H1 (cell line): ENCODE results near the gene RRP1B. TPM values are rescaled to one million over a fixed set of nuclear protein-coding genes. Genes with fewer than 3 reads are reported as not detected.

ENCODE experiments used
- CTCF ChIA-PET: fragments of 300-600 bp; sonication (Branson Sonifier 250); formaldehyde crosslinking; loops from one replicate; lab custom pipeline; 2021; ENCODE audit not compliant: partially characterized antibody; lab: Charles Lee
- POLR2A ChIA-PET: fragments of 300-600 bp; sonication (Branson Sonifier 250); formaldehyde crosslinking; loops from one replicate; lab custom pipeline; 2021; ENCODE audit warnings: inconsistent platforms; ENCODE audit not compliant: partially characterized antibody; lab: Charles Lee
- DNase-seq, 2 experiments: peaks; one replicate each; pipeline versions ENCODE4 v3.0.0 to v3.0.0-alpha.2; 2010 to 2022; ENCODE audit warnings: low spot score in 2 of 2, low read depth in 1 of 2, mixed read lengths in 1 of 2
- FAIRE-seq: peaks from 2 replicates; lab custom pipeline; 2011; peaks lifted over from hg19 to GRCh38; lab: Jason Lieb, UNC
- H2AFZ ChIP-seq: 2 replicates; pipeline ENCODE4 v1.8.1; 2012; ENCODE audit warnings: low read length, inconsistent platforms
- H2AK5ac ChIP-seq: 2 replicates; pipeline ENCODE4 v1.6.1; 2013; ENCODE audit warnings: low read depth, low read length
- H2BK120ac ChIP-seq: replicated peaks from 2 replicates; pipeline ENCODE3; 2013; ENCODE audit warnings: low read depth, low read length, inconsistent platforms
- H2BK12ac ChIP-seq: 2 replicates; pipeline ENCODE4 v1.6.1; 2013; ENCODE audit warnings: low read depth, low read length
- H2BK15ac ChIP-seq: 2 replicates; pipeline ENCODE4 v1.6.1; 2013; ENCODE audit warnings: low read length
- H2BK20ac ChIP-seq: 2 replicates; pipeline ENCODE4 v1.6.1; 2013; ENCODE audit warnings: low read length
- H2BK5ac ChIP-seq: 2 replicates; pipeline ENCODE4 v1.6.1; 2013; ENCODE audit warnings: low read depth, low read length
- H3K14ac ChIP-seq: 2 replicates; pipeline ENCODE4 v1.6.1; 2013; ENCODE audit warnings: inconsistent platforms; ENCODE audit not compliant: insufficient read length
- H3K18ac ChIP-seq: 2 replicates; pipeline ENCODE4 v1.6.1; 2013; ENCODE audit warnings: low read length; ENCODE audit errors: extremely low read depth
- H3K23ac ChIP-seq: 2 replicates; pipeline ENCODE4 v1.6.1; 2013; ENCODE audit warnings: inconsistent platforms; ENCODE audit not compliant: insufficient read length
- H3K23me2 ChIP-seq: 2 replicates; pipeline ENCODE4 v1.6.1; 2013; ENCODE audit warnings: low read depth, low read length
- H3K27ac ChIP-seq: 2 replicates; pipeline ENCODE4 v1.6.1; 2011; ENCODE audit warnings: low read depth, low read length, inconsistent platforms
- H3K27me3 ChIP-seq, 4 experiments: replicated peaks in 1 of 4; 1 replicate in 1 of 4; 2 replicates in 3 of 4; pipeline versions ENCODE4 v1.6.1 to v1.8.1; 2011 to 2013; ENCODE audit warnings: low read length in 3 of 4, mild to moderate bottlenecking in 3 of 4, inconsistent platforms in 2 of 4, mixed read lengths in 2 of 4, moderate library complexity in 1 of 4; ENCODE audit not compliant: control insufficient read depth in 3 of 4, insufficient read depth in 3 of 4; ENCODE audit errors: extremely low read depth in 1 of 4
- H3K36me3 ChIP-seq, 4 experiments: 2 replicates each; pipeline versions ENCODE4 v1.6.1 to v1.8.1; 2011 to 2013; ENCODE audit warnings: mild to moderate bottlenecking in 4 of 4, low read length in 3 of 4, moderate library complexity in 2 of 4, control low read depth in 1 of 4, inconsistent platforms in 1 of 4; ENCODE audit not compliant: insufficient read depth in 4 of 4, control insufficient read depth in 2 of 4
- H3K4ac ChIP-seq: replicated peaks from 2 replicates; pipeline ENCODE3; 2013; ENCODE audit warnings: low read length, low read depth, mixed read lengths, inconsistent platforms; ENCODE audit not compliant: insufficient read length
- H3K4me1 ChIP-seq, 4 experiments: replicated peaks in 1 of 4; 1 replicate in 1 of 4; 2 replicates in 3 of 4; pipeline versions ENCODE4 v1.6.1 to v1.8.1; 2011 to 2013; ENCODE audit warnings: low read length in 3 of 4, inconsistent platforms in 2 of 4, mixed read lengths in 1 of 4; ENCODE audit not compliant: insufficient read depth in 4 of 4, control insufficient read depth in 3 of 4
- H3K4me2 ChIP-seq, 2 experiments: 2 replicates each; pipeline versions ENCODE4 v1.6.1 to v1.8.1; 2011 to 2013; ENCODE audit warnings: low read depth in 2 of 2, low read length in 2 of 2, control low read depth in 1 of 2, inconsistent platforms in 1 of 2, mild to moderate bottlenecking in 1 of 2; ENCODE audit not compliant: insufficient read depth in 1 of 2
- H3K4me3 ChIP-seq, 4 experiments: fragments of 200-600, 300-600 bp in 1 of 4; sonication (generic), shearing (Covaris generic), sonication (Bioruptor Twin) in 1 of 4; 2 replicates each; pipeline versions ENCODE4 v1.5.1 to v1.8.1; 2011 to 2016; ENCODE audit warnings: low read length in 4 of 4, low read depth in 3 of 4, control low read depth in 2 of 4, inconsistent platforms in 2 of 4, mild to moderate bottlenecking in 2 of 4, mixed read lengths in 1 of 4, moderate library complexity in 1 of 4; ENCODE audit not compliant: insufficient read depth in 2 of 4; ENCODE audit errors: extremely low read depth in 1 of 4
- H3K56ac ChIP-seq: replicated peaks from 2 replicates; pipeline ENCODE3; 2013; ENCODE audit warnings: low read depth, mild to moderate bottlenecking, mixed read lengths, low read length, inconsistent platforms; ENCODE audit not compliant: insufficient read length
- H3K79me1 ChIP-seq: 2 replicates; pipeline ENCODE4 v1.6.1; 2013; ENCODE audit warnings: low read depth, low read length, control low read depth
- H3K79me2 ChIP-seq, 2 experiments: 2 replicates each; pipeline versions ENCODE4 v1.6.1 to v1.8.1; 2012 to 2013; ENCODE audit warnings: low read length in 2 of 2, mild to moderate bottlenecking in 2 of 2, inconsistent platforms in 1 of 2; ENCODE audit not compliant: insufficient read depth in 2 of 2, control insufficient read depth in 1 of 2
- H3K9ac ChIP-seq, 4 experiments: replicated peaks in 1 of 4; 1 replicate in 1 of 4; 2 replicates in 3 of 4; pipeline versions ENCODE4 v1.6.1 to v1.8.1; 2011 to 2013; ENCODE audit warnings: low read depth in 3 of 4, low read length in 3 of 4, control low read depth in 2 of 4, mild to moderate bottlenecking in 2 of 4, moderate library complexity in 2 of 4, inconsistent platforms in 1 of 4; ENCODE audit errors: extremely low read depth in 1 of 4
- H3K9me3 ChIP-seq, 2 experiments: 2 replicates each; pipeline versions ENCODE4 v1.6.1 to v1.8.1; 2012 to 2013; ENCODE audit warnings: mild to moderate bottlenecking in 2 of 2, moderate library complexity in 2 of 2, control low read depth in 1 of 2, inconsistent platforms in 1 of 2, low read depth in 1 of 2, low read length in 1 of 2, mixed read lengths in 1 of 2; ENCODE audit not compliant: insufficient read depth in 2 of 2
- H4K20me1 ChIP-seq, 2 experiments: replicated peaks in 1 of 2; 2 replicates each; pipeline versions ENCODE3 to v1.8.1; 2011 to 2013; ENCODE audit warnings: inconsistent platforms in 2 of 2, low read length in 2 of 2, mild to moderate bottlenecking in 1 of 2; ENCODE audit not compliant: insufficient read depth in 2 of 2, control insufficient read depth in 1 of 2
- H4K5ac ChIP-seq: 2 replicates; pipeline ENCODE4 v1.6.1; 2013; ENCODE audit warnings: low read length, low read depth, mixed read lengths, inconsistent platforms; ENCODE audit not compliant: insufficient read length
- H4K8ac ChIP-seq: 2 replicates; pipeline ENCODE4 v1.8.0; 2013; ENCODE audit warnings: mild to moderate bottlenecking, moderate library complexity, low read length, inconsistent platforms; ENCODE audit not compliant: insufficient read depth; ENCODE audit errors: extremely low read depth
- H4K91ac ChIP-seq: replicated peaks from 2 replicates; pipeline ENCODE3; 2013; ENCODE audit warnings: low read length, mixed read lengths, inconsistent platforms; ENCODE audit not compliant: insufficient read length
- JUN ChIP-seq: IDR thresholded peaks from 2 replicates; pipeline ENCODE4 v1.6.1; 2011; ENCODE audit warnings: low read depth, mild to moderate bottlenecking, improper control_type of control experiment, low read length
- JUND ChIP-seq: IDR thresholded peaks from 2 replicates; pipeline ENCODE4 v1.6.1; 2011; ENCODE audit warnings: mild to moderate bottlenecking, improper control_type of control experiment, low read length
- SP1 ChIP-seq: IDR thresholded peaks from 2 replicates; pipeline ENCODE4 v1.6.1; 2011; ENCODE audit warnings: low read depth, low read length
- TBP ChIP-seq: IDR thresholded peaks from 2 replicates; pipeline ENCODE4 v1.6.1; 2011; ENCODE audit warnings: low read depth, low read length, improper control_type of control experiment
- WGBS, 2 experiments: shearing (Covaris generic) in 1 of 2; methylation state at CpG; one replicate each; pipeline versions ENCODE4 v1.1.6 to v1.1.7; 2013 to 2015; ENCODE audit warnings: low lambda C conversion rate in 2 of 2, mixed read lengths in 2 of 2, inconsistent platforms in 1 of 2, low coverage in 1 of 2, missing lambda C conversion rate in 1 of 2; ENCODE audit not compliant: insufficient replicate concordance in 2 of 2, insufficient coverage in 1 of 2, insufficient read length in 1 of 2; ENCODE audit errors: extremely low coverage in 1 of 2, missing lambda C conversion rate in 1 of 2; 5-methylcytosine and 5-hydroxymethylcytosine counted together
- polyA plus RNA-seq, 7 experiments: library from polyadenylated mRNA; depleted of rRNA in 3 of 7; stranded (reverse) in 5 of 7; unstranded in 2 of 7; fragments of >200 nt in 5 of 7; fragments of 200-250 nt in 2 of 7; gene quantifications; 1 replicate in 5 of 7; 2 replicates in 1 of 7; 4 replicates in 1 of 7; pipeline versions ENCODE4 v1.2.1 to v1.2.3, GENCODE V29; 2011 to 2013; ENCODE audit warnings: missing spikeins in 2 of 7, mixed read lengths in 2 of 7
- total RNA-seq: library from RNA; stranded (reverse); fragmentation: NEBNext Ultra II Directional; extraction: Animal tissue kit (Norgen Biotek cat#: 25700); gene quantifications from 2 replicates; pipeline ENCODE4 v1.2.1, GENCODE V29; 2021

RRP1B gene
- total and polyA plus RNA-seq, 2 of the 8 experiments (the other 6 are each of a cell fraction or from before 2014, with no cell fraction given) = 25.8 to 97.3 TPM

DNA sequence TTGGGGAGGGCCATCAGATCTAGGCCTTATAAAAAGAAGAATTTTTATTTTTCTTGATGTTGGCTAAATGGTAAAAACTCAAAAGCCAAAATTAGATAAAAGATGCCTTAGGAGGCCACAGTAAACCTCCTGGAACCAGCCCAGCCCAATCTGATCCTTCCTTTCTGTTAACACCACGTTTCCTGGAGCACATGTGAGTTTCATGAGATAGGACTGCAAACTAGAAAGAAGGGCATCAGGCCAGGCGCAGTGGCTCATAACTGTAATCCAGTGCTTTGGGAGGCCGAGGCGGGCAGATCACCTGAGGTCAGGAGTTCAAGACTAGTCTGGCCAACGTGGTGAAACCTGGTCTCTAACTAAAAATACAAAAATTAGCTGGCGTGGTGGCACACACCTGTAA lies 6.7 kb upstream of the RRP1B start:
- H4K20me1 ChIP-seq = no peaks in the 10 kb centered on the region
- no peak overlapping the region for H3K14ac ChIP-seq
- H4K8ac ChIP-seq = no peak overlapping the region
- no peaks in the 10 kb centered on the region for H3K27me3 ChIP-seq
- H3K4me2 ChIP-seq = no peak overlapping the region
- no peaks in the 10 kb centered on the region for H3K4me1 ChIP-seq
- FAIRE-seq (no peak), DNase-seq (no peak)
- no peak overlapping the region for H2BK15ac ChIP-seq
- WGBS, 2 experiments = 87% methylated on average over 6 of the region's 6 CpGs; no CpG with 5 or more reads in 1 of the 2 experiments
- H3K4ac ChIP-seq = no peak overlapping the region
- H3K27ac ChIP-seq = no peak overlapping the region
- POLR2A ChIA-PET = interaction anchor here (0.6 kb wide), 1 partner anchor 458 kb away, joined by 3 read pairs; no protein-coding TSS in a partner anchor
- H3K79me2 ChIP-seq = no peaks in the 10 kb centered on the region
- no peak overlapping the region for H3K56ac ChIP-seq
- no peak for TF ChIP-seq SP1
- TF ChIP-seq TBP = no peak
- no peak for TF ChIP-seq JUN
- TF ChIP-seq JUND = no peak
- CTCF ChIA-PET = no interaction called here
- no peak overlapping the region for H3K4me3 ChIP-seq
- H3K23ac ChIP-seq = no peak overlapping the region
- no peaks in the 10 kb centered on the region for H3K79me1 ChIP-seq
- H4K5ac ChIP-seq = no peak overlapping the region
- no peak overlapping the region for H2BK120ac ChIP-seq
- H3K9me3 ChIP-seq = no peaks in the 10 kb centered on the region
- no peaks in the 10 kb centered on the region; the same call in 1 of the 2 replicates for H3K23me2 ChIP-seq
- no peak overlapping the region for H2BK12ac ChIP-seq
- no peak overlapping the region for H4K91ac ChIP-seq
- H3K18ac ChIP-seq = no peak overlapping the region
- no peak overlapping the region for H2AK5ac ChIP-seq
- no peak overlapping the region for H3K9ac ChIP-seq
- no peak overlapping the region for H2BK20ac ChIP-seq
- H3K36me3 ChIP-seq = no peaks in the 10 kb centered on the region
- no peak overlapping the region for H2BK5ac ChIP-seq
- H2AFZ ChIP-seq = no peak overlapping the region
